Stimulated activated CD4-positive, alpha-beta T cell treated with anti-CD3 and anti-CD28 coated beads, TNF-alpha, amount 100 ng/mL, for 48 hours (primary cell): Measurements from ENCODE around the gene C17orf78.
"Not testable (repeated sequence)": the region's sequence is repeated elsewhere in the genome, so short reads cannot be mapped to it uniquely, and the experiment has no call there.

Experiments used
- DNase-seq, 3 donors: peaks; one replicate each; pipeline ENCODE4 v3.0.0-alpha.2; 2020; ENCODE audit warnings: low read depth in 3 of 3

Gene C17orf78

DNA sequence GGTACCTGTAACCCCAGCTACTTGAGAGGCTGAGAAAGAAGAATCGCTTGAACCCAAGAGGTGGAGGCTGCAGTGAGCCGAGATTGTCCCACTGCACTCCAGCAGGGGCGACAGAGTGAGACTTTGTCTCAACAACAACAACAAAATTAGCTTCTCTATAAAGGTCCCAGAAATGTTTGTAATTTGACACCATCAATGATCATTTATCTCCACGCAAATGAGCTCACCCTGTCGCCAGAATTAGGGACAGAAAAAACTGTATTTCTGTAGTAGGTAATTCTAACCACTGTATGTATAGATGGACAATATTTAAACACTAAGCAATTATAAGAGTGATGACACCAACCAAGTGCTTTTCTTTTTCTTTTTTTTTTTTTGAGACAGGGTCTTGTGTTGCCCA is 10.7 kb downstream of the C17orf78 start:
- no peak for DNase-seq

DNA sequence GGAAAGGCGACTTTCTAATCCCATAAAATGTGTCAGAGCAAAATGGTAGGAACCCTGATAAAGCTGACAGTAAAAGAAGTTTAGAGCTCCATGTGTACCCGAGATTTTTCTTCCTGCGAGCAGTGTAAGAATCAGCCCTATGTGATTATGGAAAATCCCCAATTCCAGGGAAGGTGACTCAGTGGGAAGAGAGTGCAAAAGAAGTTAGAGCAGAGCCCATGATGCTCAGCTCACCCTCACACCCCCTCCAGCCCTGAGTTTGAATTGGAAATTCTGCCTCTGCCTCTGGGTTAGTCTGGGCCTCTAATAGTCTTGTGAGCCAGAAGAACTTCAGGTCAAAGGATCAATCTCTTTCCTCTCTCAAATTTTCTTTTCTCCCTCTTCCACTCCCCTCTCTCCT is 12.5 kb downstream of the C17orf78 start:
- no peak for DNase-seq

DNA sequence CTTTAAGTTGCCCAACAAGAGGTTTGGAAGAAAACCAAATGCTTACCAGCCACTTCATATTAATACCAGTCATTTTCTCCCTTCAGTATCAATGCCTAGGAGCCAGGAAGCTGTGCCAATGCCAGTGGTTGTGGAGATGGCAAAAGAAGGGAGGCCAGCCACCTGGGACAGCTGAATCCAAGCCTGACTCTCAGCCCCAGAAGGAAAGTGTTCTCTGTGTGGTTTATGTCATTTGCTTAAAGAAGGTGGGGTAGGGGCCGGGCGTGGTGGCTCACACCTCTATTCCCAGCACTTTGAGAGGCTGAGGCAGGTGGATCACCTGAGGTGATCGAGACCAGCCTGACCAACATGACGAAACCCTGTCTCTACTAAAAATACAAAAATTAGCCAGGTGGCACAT is 13.4 kb downstream of the C17orf78 start:
- DNase-seq = no peak

DNA sequence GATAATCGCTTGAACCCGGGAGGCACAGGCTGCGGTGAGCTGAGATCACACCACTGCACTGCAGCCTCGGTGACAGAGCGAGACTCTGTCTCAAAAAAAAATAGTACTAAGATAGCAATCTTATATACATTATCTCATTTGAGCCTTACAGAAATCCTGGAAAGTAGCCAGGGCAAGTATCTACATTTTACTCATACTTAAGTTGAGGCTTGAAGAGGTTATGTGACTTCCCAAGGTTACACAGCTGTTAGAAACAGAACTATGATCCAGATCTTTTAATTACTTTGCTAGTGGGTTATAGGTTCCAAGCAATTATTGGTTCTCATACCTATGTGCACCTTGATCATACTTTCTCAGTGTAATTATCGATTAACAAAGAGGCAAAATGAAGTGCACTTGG is 15.4 kb downstream of the C17orf78 start:
- no peak for DNase-seq

DNA sequence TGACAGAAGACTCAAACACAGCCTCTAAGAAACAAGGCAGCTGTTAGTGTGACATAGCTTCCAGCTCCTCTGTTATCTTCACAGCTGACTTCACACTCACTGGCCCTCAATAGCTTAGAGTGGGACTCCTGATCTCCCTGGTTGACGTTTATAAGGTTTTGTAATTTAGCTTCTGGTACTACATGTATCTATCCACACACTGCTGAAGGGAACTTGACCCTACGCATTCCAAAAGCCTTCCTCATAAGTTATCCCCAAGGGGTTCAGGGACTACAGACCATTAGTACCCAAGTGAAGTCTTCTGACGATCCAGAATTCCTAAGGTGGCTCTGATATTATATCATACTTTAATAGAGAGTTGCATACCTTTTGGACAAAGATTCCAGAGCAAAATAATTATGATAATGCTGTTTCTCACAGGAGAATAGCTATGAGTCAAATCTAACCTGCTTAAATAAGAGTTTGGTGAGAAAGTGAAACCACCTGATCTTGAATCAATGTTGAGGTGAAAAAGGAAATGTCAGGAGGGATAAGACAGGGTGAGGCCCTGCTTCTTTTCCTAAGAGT is 16.3 kb downstream of the C17orf78 start:
- no peak for DNase-seq

DNA sequence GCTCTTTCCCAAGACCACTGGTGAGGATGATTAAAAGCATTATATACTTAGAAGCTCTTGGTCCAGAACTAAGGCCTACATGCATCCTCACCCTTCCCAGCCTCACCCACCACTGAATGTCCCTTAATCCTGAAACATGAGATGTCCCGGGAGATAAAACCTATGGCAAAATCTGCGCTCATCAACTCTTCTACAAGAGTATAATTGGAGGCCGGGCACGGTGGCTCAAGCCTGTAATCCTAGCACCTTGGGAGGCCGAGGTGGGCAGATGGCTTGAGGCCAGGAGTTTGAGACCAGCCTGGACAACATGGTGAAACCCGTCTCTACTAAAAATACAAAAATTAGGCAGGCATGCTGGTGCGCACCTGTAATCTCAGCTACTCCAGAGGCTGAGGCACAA is 17.6 kb downstream of the C17orf78 start:
- DNase-seq = no peak

DNA sequence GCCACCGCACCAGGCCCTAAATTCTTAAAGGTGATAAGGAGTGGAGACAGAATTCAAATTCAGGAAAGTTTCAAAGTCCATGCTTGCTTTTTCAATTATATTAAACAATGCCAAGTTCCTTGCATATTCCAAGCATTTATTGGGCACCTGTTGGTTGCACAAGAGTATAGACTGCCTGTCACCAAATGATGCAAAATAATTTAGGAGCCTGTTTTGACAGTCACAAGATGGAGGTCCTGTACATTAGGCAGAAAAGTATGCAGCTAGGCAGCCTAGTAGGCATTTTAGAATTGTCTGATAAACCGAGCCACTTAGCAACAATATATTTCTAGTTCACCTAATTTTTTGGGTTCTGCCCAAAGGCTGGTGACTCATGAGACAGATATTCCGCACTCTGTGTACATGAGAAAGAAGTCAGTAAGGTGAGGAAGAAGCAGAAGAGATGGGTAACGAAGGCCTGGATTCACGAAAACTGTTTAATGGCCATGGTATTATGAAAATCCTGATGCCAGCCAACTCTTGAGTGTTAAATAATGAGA is 23.5 kb downstream of the C17orf78 start:
- DNase-seq = no peak

DNA sequence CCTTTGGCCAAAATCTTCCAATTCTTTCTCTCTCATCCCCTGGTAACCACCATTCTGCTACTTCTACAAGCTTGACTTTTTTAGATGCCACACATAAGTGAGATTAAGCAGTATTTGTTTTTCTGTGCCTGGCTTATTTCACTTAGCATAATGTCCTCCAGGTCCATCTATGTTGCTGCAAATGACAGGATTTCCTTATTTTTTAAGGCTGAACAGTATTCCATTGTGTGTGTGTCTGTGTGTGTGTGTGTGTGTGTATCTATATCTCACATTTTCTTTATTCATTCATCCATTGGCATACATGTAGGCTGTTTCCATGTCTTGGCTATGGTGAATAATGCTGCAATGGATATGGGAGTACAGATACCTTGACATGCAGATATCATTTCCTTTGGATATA is 24.7 kb downstream of the C17orf78 start:
- DNase-seq = no peak

DNA sequence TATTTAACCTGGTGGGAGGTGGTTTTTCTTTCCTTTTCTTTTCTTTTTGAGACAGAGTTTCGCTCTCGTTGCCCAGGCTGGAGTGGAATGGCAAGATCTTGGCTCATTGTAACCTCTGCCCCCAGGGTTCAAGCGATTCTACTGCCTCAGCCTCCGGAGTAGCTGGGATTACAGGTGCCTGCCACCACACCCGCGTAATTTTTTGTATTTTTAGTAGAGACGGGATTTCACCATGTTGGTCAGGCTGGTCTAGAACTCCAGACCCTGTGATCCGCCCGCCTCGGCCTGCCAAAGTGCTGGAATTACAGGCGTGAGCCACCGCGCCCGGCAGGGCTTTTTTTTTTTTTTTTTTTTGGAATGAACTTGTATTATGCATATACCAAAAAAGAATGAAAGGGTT is 29.7 kb downstream of the C17orf78 start:
- DNase-seq = not testable (repeated sequence)

DNA sequence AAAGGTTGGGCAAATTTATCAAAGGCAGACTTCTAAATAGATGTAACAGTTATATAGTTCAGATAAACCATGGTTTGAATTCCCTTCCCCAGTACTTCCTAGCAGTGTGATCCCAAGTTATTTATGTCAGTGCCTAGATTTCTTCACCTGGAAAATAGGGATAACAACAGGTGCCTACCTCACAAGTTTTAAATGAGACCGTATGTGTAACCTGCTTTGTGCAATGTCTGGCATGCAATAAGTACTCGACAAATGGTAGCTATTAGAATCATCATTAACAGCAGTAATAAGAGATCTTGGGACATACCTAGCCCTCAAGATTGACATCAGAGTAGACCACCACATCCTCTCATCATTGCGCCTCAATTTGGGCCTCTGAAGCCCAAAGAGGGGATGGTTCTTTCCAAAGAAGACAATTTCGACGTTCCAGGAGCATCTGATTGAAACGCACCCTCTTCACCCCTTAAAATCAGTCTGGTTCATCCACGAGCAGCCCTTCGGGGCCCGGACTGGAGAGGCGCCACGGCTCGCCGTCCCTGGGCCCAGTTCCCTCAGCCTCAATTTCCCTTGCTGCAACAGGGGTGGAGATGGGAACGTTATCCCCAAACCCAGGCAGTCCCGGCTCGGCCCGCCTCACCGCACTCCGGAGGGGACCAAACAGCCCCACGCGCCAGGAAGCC is 30.3 kb downstream of the C17orf78 start:
- DNase-seq = no peak

DNA sequence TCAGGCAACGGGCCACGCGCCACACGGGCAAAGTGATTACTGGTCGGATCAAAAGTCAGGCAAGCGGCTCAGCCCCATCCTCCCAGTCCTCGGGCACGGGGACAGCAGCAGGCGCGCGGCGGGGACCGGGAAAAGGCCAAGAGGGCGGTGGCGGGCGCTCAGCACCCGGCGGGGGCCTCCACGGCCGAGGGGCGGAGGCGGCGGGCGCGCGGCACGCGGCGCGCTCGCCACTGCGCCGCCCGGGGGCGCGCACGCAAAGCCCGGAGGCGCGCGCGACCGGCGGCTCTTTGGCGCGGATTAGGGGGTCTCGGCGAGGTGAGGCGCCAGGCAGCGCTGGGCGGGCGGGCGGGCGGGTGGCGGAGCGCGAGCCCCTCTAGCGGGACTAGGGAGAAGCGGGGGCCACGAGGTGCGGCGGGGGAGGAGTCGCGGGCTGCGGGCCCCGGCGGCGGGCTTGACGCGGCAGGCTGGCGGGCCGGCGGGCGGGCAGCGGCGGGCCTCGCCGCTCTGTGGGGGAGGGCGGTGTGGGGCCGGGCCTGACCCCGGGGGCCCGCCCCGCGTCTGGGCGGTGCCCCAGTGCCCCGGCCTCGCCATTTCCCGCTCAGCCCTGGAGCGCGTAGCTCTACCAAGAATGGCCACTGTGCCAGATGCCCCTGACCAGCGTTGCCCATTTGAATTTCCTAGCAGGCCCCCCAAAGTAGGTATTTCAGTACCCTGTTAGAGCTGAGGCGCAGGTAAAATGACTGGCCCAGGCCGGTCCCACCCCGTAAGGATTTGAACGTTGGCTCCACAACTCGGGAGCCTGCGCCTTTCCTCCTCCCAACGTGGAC is 31.1 kb downstream of the C17orf78 start, which contains the start of the genes ACACA and TADA2A:
Gene ACACA (minus strand): TSS at position 202 of the 827 bp plus-strand sequence. CDS start 537 bp downstream, outside the sequence.
Gene TADA2A (plus strand): TSS at position 252 of the 827 bp plus-strand sequence. CDS start 4,480 bp downstream, outside the sequence.
- peak; percentile 52 to 76 (median 66) for DNase-seq

DNA sequence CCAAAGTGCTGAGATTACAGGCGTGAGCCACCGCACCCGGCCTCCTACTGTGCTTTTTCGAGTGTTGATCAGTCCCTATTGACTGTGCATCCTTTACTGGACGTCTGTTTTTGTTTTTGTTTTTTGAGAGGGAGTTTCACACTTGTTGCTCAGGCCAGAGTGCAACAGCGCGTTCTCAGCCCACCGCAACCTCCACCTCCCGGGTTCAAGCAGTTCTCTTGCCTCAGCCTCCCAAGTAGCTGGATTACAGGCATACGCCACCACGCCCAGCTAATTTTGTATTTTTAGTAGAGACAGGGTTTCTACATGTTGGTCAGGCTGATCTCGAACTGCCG is 32.3 kb downstream of the C17orf78 start:
- not testable (repeated sequence) for DNase-seq

DNA sequence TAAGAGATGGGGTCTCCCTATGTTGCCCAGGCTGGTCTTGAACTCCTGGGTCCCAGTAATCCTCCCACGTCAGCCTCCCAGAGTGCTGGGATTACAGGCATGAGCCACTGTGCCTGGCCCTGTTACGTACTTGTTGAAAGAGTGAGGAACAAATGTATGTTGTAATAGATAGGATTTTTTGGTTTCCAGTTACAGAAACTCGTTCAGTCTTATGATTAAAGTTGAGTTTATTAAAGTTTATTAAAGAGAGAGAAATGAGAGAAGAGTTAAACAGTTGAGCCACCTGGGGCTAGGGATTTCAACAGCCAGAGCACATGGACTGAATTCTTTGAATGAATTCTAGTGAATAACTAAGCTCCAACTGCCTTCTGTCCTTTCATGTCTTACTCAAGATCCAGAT is 34.6 kb downstream of the C17orf78 start:
- DNase-seq = no peak

DNA sequence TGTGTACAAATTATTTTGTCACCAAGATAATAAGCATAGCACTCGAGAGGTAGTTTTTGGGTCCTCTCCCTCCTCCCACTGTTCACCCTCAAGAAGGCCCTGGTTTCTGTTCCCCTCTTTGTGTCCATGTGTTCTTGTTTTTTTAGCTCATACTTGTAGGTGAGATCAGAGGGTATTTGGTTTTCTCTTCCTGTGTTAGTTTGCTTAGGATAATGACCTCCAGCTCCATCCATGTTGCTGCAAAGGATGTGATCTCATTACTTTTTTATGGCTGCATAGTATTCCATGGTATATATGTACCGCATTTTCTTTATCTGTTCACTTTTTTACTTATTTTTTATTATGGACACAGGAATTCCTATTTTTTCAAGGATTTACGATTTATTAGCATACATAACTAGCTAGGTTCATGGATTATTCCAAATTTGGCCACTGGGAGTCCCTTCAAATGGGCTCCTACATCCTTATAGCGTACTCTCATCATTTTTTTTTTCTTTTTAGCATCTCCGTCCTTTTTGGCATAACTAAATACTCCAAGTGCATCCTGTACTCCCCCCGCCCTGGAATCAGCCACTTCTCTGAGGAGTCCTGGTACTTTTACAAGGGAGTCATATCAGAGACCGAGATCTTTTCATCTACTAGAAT is 38.2 kb downstream of the C17orf78 start:
- DNase-seq = no peak

DNA sequence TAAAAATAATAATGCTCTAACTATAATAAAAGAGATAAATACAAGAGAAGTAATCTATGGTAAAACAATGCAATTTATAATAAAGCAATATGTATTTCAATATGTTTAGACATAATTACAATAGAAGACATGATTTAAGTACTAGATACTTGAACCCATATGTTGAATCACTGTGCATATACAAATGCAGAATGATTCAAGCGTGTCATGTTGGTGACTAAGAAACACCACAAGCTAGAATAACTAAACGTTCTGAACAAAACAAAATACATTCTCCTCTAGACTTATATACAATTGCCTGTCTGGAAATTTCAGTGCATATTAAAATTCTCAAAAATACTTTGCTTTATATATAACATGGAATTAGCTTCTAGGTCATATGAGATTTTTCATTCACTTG is 42.1 kb downstream of the C17orf78 start:
- no peak for DNase-seq

DNA sequence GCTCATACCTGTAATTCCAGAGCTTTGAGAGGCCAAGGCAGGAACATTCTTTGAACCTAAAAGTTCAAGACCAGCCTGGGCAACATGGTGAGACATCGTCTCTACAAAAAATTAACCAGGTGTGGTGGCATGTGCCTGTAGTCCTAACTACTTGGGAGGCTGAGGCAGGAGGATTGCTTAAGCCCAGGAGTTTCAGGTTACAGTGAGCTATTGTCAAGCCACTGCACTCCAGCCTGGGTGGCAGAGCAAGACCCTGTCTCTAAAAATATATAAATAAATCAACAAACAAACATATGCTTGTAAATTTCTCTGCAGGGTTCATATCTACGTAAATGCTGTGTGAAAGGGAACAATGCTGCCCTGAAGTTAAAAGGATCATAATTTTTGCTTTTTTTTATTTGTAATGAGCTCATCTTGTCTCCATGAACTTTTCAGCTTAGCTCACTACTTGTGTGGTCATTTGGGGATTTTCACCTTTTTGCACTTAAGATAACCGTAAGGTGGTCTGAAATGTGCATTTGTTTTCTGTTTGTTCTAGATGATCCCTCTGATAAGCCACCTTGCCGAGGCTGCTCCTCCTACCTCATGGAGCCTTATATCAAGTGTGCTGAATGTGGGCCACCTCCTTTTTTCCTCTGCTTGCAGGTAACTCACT is 47.3 kb downstream of the C17orf78 start:
- no peak for DNase-seq

DNA sequence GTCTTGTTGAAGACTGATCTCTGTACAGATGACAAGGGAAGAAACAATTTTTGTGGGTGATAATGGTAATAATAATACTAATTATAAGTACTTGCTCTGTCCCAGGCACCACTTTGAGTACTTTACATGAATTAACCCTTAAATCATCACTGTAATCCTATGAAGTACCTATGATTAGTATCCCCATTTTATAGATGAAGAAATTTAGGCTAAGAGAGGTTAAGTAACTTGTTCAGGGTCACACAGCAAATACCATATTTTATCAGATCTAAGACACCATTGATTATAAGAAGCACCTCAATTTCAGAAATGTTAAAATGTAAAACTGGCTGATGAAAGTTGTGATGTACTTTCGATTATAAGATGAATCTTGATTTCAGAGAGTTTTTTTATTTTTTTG is 49.5 kb downstream of the C17orf78 start:
- no peak for DNase-seq

DNA sequence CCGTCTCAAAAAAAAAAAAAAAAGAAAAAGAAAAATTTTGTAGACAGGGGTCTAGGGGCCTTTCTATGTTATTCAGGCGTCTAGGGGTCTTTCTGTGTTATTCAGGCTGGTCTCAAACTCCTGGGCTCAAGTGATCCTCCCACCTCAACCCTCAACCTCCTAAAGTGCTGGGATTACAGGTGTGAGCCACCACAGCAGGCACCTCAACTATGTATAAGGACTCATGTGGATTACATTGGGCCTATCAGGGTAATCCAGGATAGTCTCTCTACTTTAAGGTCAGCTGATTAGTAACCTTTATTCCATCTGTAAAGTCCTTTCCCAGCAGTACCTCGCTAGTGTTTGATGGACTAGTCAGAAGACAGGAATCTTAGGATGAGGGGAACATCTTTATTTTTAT is 53.3 kb downstream of the C17orf78 start:
- DNase-seq = no peak

DNA sequence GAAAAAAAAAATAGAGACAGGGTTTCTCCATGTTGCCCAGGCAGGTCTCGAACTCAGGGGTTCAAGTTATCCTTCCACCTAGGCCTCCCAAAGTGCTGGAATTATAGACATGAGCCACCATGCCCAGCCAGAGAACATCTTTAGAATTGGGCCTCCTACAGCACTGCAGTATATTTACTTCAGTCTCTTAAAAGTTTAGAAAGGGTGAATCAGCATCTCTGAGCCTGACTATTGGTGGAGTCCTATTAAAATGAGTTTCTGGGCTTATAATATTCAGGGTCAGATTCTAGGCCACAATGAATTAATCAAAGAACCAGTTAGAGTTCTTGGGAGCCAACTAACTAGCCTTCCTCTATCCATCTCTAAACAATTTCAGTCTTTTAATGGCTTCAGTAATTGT is 53.7 kb downstream of the C17orf78 start:
- no peak for DNase-seq

DNA sequence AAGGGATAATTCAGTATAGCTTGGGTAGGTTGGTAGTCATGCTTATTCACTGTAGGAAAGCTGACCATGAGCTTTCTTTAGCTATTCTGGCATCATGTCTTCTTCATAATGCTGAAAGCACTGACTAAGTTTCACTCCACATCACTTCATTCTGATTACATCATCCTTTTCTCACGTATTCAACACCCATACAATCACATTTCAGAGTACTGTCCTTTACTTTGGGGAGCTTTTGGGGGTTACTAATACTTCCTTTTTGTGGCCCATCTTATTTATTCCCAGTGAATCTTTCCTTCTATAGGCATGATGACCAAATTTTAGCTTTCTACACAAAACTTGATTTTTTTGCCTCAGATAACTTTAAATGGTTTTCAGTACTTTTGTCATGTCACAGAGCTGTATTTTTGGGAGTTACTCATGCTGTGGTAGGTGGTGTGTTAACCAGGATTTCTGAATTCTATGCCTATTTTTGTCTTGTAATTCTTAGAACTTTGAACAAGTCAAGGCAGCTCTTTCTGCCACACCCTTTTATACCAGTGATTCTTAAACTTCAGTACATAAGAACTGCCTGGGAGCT is 54.4 kb downstream of the C17orf78 start:
- no peak for DNase-seq

DNA sequence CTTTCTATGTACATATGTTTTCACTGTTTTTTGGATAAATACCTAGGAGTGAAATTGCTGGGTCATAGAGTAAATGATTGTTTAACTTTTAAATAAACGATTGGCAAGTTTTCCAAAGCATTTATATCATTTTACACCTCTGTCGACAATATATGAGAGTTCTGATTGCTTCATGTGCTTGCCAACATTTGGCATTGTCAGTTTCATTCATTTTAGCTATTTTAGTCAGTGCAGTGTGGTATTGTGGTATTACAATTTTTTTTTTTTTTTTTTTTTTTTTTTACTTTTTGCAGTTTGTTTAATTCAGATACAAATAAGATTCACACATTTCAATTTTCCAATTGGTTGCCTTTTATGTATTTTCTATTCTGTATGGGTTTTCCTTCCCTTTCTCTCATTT is 56.9 kb downstream of the C17orf78 start:
- no peak for DNase-seq
